ENCODE results near the gene TMED5. TPM values are rescaled to one million over a fixed set of nuclear protein-coding genes. Genes with fewer than 3 reads are reported as not detected.
"Not testable (repeated sequence)": the region's sequence is repeated elsewhere in the genome, so short reads cannot be mapped to it uniquely, and the experiment has no call there.

TMED5 gene
- total RNA-seq, 2 donors from 2014 or later = 38.4 to 67.5 TPM

GRCh38 chr1:93177991-93178390 is 2.2 kb downstream of the TMED5 start:
- DNase-seq (ENCODE audit: low spot score) = no peak
- intact Hi-C loops (cut with DNase I) = no loop called here

DNA sequence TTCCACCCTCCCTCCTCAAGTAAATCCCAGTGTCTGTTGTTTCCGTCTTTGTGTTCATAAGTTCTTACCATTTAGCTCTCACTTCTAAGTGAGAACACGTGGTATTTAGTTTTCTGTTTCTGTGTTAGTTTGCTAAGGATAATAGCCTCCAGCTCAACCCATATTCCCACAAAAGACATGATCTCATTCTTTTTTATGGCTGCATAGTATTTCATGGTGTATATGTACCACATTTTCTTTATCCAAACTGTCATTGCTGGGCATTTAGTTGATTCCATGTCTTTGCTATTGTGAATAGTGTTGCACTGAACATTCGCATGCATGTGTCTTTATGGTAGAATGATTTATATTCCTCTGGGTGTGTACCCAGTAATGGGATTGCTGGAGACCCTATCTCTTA is 5.6 kb downstream of the TMED5 start:
- DNase-seq (ENCODE audit: low spot score); intact Hi-C loops (cut with DNase I): not testable (repeated sequence)

- DNase-seq (ENCODE audit: low spot score) = no peak
- intact Hi-C loops (cut with DNase I) = no loop called here
These were observed 7.4 kb downstream of the TMED5 start for GRCh38 chr1:93172778-93173177.

DNA sequence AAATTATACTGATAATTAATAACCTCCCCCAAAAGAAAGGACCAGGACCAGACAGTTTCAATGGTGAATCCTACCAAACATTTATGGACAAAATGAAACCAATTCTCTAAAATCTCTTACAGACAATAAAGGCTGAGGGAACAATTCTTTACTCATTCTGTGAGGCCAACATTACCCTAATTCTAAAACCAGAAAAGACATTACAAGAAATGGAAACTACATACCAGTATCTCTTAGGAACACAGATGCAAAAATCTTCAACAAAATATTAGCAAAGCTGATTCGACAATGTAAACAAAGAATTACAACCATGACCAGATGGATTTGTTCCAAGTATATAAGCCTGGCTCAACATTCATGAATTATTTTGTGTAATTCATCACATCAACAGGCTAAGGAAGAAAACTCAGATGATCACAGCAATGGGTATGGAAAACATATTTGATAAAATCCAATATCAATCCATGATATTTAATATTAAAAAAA is 8.6 kb downstream of the TMED5 start:
- intact Hi-C loops (cut with DNase I) = no loop called here

GRCh38 chr1:93170141-93170678 is 10.0 kb downstream of the TMED5 start:
- intact Hi-C loops (cut with DNase I) = not testable (repeated sequence)
- DNase-seq (ENCODE audit: low spot score) = peak; percentile 73

More for the DNA sequence above, 8.6 kb downstream of the TMED5 start:
- no peak for DNase-seq (ENCODE audit: low spot score)

DNA sequence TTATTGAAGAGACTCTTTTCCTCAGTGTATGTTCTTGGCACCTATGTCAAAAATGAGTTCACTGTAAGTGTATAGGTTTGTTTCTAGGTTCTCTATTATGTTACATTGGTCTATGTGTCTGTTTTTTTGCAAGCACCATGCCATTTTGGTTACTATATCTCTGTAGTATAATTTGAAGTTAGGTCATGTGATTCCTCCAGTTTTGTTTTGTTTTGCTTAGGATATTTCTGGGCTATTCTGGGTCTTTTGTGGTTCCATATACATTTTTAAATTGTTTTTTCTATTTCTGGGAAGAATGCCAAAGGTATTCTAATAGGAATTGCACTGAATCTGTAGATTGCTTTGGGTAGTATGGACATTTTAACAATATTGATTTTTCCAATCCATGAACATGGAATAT is 13.2 kb downstream of the TMED5 start:
- intact Hi-C loops (cut with DNase I) = no loop called here
- DNase-seq (ENCODE audit: low spot score) = no peak

- intact Hi-C loops (cut with DNase I); DNase-seq (ENCODE audit: low spot score): not testable (repeated sequence)
These were observed 14.3 kb downstream of the TMED5 start for GRCh38 chr1:93165895-93166294.

- intact Hi-C loops (cut with DNase I) = no loop called here
- DNase-seq (ENCODE audit: low spot score) = no peak
These were observed 15.4 kb downstream of the TMED5 start for GRCh38 chr1:93164816-93165215.

DNA sequence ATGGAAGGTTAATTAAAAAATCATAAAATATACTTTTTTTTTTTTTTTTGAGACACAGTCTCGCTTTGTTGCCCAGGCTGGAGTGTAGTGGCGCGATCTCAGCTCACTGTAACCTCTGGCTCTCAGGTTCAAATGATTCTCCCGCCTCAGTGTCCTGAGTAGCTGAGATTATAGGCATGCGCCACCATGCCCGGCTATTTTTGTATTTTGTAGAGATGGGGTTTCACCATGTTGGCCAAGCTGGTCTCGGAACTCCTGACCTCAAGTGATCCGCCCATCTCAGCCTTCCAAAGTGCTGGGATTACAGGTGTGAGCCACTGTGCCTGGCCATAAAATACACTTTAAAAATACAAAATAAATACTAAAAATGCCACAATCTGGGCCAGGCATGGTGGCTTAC is 16.9 kb downstream of the TMED5 start:
- intact Hi-C loops (cut with DNase I); DNase-seq (ENCODE audit: low spot score): not testable (repeated sequence)

GRCh38 chr1:93159337-93159736 is 20.9 kb downstream of the TMED5 start:
- DNase-seq (ENCODE audit: low spot score) = no peak
- intact Hi-C loops (cut with DNase I) = no loop called here

GRCh38 chr1:93155335-93155734 is 24.9 kb downstream of the TMED5 start:
- no peak for DNase-seq (ENCODE audit: low spot score)
- intact Hi-C loops (cut with DNase I) = no loop called here

DNA sequence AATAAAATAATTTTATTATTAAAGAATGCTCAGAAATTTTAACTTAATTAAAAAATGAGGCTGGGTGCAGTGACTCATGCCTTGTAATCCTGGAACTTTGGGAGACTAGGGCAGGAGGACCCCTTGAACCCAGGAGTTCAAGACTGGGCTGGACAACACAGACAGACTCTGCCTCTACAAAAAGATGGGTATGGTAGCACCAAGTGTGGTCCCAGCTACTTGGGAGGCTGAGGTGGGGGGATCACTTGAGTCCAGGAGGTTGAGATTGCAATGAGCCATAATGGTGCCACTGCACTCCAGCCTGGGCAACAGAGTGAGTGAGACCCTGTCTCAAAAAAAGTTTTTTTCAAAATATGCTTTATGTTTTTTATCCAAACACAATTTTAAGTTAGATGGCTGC is 25.3 kb downstream of the TMED5 start:
- DNase-seq (ENCODE audit: low spot score) = no peak
- intact Hi-C loops (cut with DNase I) = no loop called here

DNA sequence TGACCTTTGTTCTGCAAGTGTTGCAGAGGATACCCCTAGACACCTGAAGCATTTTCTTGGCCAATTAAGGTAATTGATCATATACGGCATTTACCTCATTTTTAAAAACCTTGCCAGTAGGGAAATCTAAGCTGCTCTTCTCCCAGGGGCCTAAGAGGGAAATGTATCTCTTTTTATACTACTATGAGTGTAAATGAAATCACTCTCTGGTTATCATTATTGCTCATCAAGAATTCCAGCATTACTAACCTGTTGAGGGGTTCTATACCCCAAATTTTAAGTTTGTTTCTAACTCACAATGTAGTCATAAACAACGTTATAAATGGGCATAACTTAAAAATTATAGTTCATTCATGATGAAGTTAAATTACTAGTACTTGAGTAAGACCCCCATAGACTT is 27.4 kb downstream of the TMED5 start:
- intact Hi-C loops (cut with DNase I) = no loop called here
- DNase-seq (ENCODE audit: low spot score) = no peak

DNA sequence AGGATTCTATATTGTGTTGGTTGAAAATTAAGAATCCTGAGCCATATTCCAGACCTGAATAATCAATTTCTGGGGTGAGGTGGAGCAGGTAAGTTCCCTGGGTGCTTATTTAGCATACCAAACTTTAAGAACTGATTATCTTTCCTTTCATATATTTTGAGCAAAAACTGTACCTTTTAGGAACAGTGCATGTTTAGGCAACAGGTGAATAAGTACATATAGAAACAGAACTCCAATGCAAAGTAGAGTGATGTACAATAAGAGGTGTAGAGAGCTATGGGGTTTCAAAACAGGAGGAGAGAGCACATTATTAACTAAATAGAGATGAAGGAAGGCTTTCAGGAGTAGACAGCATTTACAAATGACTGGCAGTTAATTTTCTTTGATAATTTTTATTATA is 28.7 kb downstream of the TMED5 start:
- DNase-seq (ENCODE audit: low spot score) = no peak
- intact Hi-C loops (cut with DNase I) = no loop called here

GRCh38 chr1:93150729-93151128 is 29.5 kb downstream of the TMED5 start:
- DNase-seq (ENCODE audit: low spot score) = no peak
- intact Hi-C loops (cut with DNase I) = no loop called here

DNA sequence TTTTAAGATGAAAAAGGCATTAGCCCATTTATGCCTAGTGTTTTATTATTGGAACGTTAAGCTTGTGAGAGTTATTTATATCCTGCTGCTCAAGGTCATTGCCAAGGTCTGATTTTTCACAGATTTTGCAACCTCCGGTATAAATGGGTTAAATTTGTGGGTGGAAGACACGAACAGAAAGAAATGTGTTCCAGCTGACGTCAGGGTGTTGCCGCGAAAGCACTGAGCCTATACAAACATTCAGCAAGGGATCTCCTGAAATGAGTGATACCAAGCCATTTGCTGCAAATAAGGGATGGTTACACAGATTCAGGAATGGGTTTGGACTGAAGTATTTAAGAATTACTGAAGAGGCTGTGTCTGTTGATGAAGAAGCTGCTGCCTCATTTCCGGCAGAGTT is 32.2 kb downstream of the TMED5 start:
- intact Hi-C loops (cut with DNase I) = no loop called here
- no peak for DNase-seq (ENCODE audit: low spot score)

DNA sequence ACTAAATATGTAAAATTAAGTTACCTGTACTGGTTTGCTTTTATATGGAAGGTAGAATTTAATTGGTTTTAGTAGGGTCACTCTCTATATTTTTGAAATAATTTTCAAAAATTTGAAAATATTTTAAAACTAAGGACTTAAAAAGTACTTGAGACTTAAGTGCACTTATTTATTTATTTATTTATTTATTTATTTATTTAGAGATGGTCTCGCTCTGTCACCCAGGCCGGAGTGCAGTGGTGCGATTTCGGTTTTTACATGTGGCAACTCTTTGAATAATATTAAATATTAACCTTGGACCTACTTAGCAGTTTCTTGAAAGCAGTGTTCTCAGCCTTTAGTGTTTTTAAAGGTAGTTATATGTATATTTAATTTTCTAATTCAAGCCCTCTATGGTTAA is 36.4 kb downstream of the TMED5 start:
- intact Hi-C loops (cut with DNase I) = no loop called here
- DNase-seq (ENCODE audit: low spot score) = no peak

DNA sequence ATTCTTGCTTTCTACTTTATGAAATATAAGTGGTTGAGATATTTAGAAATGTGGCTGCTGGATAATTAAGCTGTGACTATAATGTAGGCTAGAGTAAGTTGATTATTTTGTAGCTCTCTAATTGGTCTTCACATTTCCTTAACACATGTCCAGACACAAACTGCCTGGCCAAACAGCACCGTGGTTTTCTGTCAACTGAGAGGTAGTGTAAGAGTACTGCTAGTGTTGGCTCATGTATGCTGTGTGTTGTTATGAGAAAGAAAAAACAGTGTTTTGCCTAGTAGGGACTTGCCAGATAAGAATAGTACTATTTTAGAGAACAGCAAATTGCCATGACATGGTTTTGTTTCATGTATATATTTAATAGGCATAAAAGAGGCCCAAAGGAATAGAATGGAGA is 37.1 kb downstream of the TMED5 start:
- intact Hi-C loops (cut with DNase I) = no loop called here
- no peak for DNase-seq (ENCODE audit: low spot score)

DNA sequence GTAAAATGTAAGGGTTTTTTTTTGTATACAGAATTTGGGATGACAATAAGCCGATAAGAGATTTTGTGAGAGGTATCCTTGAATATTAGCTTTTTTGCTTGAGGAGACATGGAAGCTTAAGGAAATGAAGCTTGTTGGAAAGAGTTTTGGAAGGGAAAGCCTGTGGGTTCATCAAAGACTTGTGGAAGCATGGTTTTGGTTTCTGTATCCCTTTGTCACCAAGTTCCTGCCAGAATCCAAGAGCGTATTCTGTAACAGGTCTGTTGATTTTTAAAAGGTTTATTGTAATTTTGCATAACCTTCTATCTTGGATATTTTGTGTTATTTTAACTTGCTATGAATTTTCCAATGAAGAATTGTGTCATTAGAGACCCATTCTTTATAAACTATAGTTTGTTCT is 38.1 kb downstream of the TMED5 start:
- intact Hi-C loops (cut with DNase I) = no loop called here
- DNase-seq (ENCODE audit: low spot score) = no peak

- DNase-seq (ENCODE audit: low spot score) = no peak
- intact Hi-C loops (cut with DNase I) = no loop called here
These were observed 40.1 kb downstream of the TMED5 start for GRCh38 chr1:93140106-93140505.

GRCh38 chr1:93137604-93138292 is 42.5 kb downstream of the TMED5 start:
- intact Hi-C loops (cut with DNase I) = no loop called here
- no peak for DNase-seq (ENCODE audit: low spot score)

Measured in posterior vena cava (tissue), 2 donors.